Rectal smooth muscle tissue (tissue), 1 donor: ENCODE data around the gene SLC4A4.

Experiments
- H3K27ac ChIP-seq: one replicate; pipeline ENCODE4 v1.7.0; 2013; ENCODE audit warnings: low read depth, low read length, inconsistent platforms
- H3K27me3 ChIP-seq: one replicate; pipeline ENCODE4 v1.7.0; 2013; ENCODE audit warnings: low read length; ENCODE audit not compliant: control insufficient read depth, insufficient read depth
- H3K36me3 ChIP-seq: one replicate; pipeline ENCODE4 v1.7.0; 2013; ENCODE audit warnings: low read length; ENCODE audit not compliant: control insufficient read depth, insufficient read depth
- H3K4me1 ChIP-seq: one replicate; pipeline ENCODE4 v1.7.0; 2013; ENCODE audit warnings: low read length; ENCODE audit not compliant: control insufficient read depth, insufficient read depth
- H3K4me3 ChIP-seq: one replicate; pipeline ENCODE4 v1.7.0; 2013; ENCODE audit warnings: low read length
- H3K9ac ChIP-seq: one replicate; pipeline ENCODE4 v1.7.0; 2013; ENCODE audit warnings: low read length

The SLC4A4 gene

DNA sequence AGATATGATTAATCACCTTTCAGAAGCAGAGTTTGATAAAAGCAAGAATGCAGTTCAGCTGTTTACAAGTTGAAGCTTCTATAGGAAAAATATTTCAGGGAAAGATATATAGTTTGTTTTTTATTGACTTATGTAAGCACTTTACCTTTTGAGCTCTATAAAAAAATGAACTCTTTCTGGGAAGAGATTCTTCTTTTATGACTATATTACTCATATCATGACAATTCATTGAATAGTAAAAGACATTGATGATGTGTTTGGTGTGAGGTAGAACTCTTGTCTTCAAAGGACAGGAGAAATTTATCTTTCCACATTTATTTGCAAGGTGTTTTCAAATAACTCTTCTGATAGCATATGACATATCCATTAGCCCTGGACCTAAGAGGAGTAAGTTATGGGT, 156.6 kb downstream of the SLC4A4 start:
- Histone ChIP-seq H3K4me3 (no peak overlapping the region), H3K9ac (no peak overlapping the region), H3K27ac (no peak overlapping the region), H3K36me3 (no peaks in the 10 kb centered on the region), H3K27me3 (no peaks in the 10 kb centered on the region), H3K4me1 (no peaks in the 10 kb centered on the region)

DNA sequence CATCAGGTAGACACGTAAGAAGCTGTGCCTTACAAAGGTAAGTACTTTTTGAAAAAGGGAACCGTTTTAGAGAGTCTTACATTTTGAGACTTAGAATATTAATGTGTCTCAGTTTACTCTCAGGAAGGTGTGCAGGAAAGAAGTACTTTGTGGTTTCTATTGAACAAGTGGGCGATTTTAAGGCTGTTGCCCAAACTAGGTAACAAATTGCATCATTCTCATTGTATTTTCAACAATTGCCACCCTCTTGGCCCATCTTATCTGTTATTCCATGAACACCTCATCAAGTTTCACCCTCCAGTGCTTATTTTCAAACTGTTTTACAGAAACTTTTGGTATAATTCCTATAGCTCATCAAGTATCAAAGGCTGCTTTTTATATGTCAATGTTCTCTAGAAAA, 158.3 kb downstream of the SLC4A4 start:
- no peak overlapping the region for H3K27ac ChIP-seq
- no peaks in the 10 kb centered on the region for H3K4me1 ChIP-seq

DNA sequence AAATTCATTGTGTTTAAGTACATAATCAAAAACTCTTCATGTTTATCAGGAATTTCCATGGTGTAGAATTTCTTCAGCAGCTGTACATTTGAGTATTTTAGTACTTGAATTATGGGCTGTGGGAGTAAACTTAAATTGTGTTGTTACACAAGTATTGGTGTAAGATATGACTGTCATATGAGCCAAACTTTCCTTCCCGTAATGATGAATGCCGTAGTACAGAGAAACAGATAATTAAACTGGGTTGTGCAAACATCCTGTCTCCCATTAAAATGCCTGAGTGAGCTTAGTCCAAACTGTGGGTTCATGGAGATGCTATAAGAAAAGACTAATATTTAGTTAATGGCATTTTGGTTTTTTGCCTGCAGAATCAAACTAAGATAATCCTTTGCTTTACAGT, 159.2 kb downstream of the SLC4A4 start:
- Histone ChIP-seq H3K4me3 (no peak overlapping the region), H3K27me3 (no peaks in the 10 kb centered on the region), H3K36me3 (no peaks in the 10 kb centered on the region), H3K9ac (no peak overlapping the region), H3K27ac (no peak overlapping the region), H3K4me1 (no peaks in the 10 kb centered on the region)

More for the DNA sequence above, 158.3 kb downstream of the SLC4A4 start:
- no peaks in the 10 kb centered on the region for H3K36me3 ChIP-seq
- no peak overlapping the region for H3K4me3 ChIP-seq
- H3K9ac ChIP-seq, result no peak overlapping the region
- H3K27me3 ChIP-seq, result no peaks in the 10 kb centered on the region

DNA sequence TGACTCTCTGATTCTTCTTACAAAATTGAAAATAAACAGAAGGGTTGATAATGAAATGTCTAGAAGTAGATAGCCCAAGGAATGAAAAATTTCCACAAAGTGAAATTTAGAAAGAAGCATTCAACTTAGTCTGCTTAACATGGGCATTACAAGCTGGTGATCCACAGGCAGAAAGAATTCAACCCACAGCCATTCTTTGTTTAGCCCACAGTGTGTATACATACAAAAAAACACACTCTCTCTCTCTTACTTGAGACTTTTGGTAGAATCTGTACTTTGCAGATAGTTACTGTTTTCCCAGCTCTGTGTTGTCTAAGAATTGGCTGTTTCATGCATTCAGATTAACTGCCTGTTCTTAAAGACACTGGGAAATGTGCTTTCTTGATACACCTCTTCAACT, 159.8 kb downstream of the SLC4A4 start:
- Histone ChIP-seq H3K4me3 (no peak overlapping the region), H3K36me3 (no peaks in the 10 kb centered on the region), H3K4me1 (no peaks in the 10 kb centered on the region), H3K9ac (no peak overlapping the region), H3K27me3 (no peaks in the 10 kb centered on the region), H3K27ac (no peak overlapping the region)

DNA sequence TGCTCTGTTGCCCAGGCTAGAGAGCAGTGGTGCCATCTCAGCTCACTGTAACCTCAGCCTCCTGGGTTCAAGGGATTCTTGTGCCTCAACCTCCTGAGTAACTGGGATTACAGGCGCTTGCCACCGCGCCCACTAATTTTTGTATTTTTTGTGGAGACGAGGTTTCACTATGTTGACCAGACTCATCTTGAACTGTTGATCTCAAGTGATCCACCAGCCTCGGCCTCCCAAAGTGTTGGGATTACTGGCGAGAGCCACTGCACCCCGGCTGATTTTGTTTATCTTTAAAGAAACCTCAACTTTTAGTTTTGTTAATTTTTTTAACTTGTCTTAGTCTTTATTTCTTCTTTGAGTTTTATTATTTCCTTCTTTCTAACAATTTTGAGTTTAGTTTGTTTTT, 163.2 kb downstream of the SLC4A4 start:
- Histone ChIP-seq H3K27me3 (no peaks in the 10 kb centered on the region), H3K27ac (no peak overlapping the region), H3K4me1 (no peaks in the 10 kb centered on the region), H3K9ac (no peak overlapping the region), H3K4me3 (no peak overlapping the region), H3K36me3 (no peaks in the 10 kb centered on the region)

DNA sequence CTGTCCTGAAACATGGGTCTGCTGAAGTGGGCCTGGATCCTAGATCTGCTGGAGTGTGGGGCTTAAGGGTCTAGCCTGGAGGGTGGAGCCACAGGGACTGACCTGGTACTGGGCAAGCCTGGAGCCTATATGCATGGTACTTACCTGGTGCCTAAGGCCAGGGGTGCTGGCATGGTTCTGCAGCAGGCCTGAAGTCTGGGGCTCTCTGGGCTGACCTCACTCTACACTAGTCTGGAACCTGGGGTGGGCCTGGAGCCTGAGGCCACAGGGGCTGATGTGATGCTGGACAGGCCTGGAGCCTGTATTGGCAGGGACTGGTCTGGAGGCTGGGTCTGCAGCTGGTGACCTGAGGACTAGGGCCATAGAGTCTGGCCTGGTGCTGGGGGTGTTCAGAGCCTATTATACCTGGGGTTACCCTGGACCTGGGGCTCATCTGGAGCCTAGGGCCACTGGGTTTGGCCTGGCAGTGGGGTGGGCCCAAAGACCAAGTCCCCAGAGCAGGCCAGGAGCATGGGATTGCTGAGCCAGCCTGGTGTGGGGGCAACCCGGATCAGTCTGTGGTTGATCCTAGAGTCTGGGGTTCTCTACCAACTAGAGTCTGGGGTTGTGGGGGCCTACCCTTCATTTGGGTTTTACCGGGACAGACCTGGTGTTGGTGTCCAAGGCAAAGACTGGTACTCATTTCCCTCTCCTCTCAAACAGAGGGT, 179.6 kb downstream of the SLC4A4 start:
- H3K9ac ChIP-seq, result no peak overlapping the region
- no peak overlapping the region for H3K27ac ChIP-seq
- H3K27me3 ChIP-seq, result no peaks in the 10 kb centered on the region
- H3K36me3 ChIP-seq, result no peaks in the 10 kb centered on the region
- no peak overlapping the region for H3K4me3 ChIP-seq
- no peaks in the 10 kb centered on the region for H3K4me1 ChIP-seq

DNA sequence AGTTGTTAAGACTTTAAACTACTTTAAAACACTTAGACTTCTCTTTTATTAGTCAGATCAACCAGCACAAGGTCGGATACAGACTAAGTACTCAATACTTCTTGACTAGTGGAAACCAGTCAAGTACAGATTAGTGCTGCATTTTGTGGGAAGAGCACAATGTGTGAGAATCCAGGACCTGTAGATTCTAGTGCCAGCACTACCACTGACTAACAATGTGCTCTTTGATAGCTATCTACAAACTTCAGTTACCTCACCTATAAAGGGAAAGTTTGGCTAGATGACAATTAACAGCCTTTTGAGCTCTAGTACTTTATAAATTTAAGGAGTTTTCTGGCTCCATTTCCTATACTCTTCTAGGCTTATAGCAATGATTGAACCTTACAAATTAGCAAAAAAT, 181.5 kb downstream of the SLC4A4 start:
- no peak overlapping the region for H3K4me3 ChIP-seq
- H3K36me3 ChIP-seq, result no peaks in the 10 kb centered on the region
- no peak overlapping the region for H3K27ac ChIP-seq
- no peaks in the 10 kb centered on the region for H3K4me1 ChIP-seq
- no peak overlapping the region for H3K9ac ChIP-seq
- no peaks in the 10 kb centered on the region for H3K27me3 ChIP-seq

DNA sequence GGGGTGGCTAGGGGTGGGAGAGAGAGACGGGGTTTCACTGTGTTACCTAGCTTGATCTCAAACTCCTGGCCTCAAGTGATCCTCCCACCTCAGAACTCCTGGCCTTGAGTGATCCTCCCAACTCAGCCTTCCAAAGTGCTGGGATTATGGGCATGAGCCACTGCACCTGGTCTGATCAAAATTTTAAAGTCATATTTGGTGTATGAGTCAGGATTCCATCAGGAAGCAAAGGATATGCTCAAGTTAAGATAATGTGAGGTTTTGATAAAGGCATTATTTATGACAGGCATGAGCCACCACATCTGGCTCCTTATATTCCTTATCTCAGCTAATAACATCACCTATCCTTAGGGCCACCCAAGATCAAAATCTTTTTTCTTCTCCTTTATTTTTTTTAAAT, 182.0 kb downstream of the SLC4A4 start:
- H3K9ac ChIP-seq, result no peak overlapping the region
- no peak overlapping the region for H3K27ac ChIP-seq
- H3K27me3 ChIP-seq, result no peaks in the 10 kb centered on the region
- no peak overlapping the region for H3K4me3 ChIP-seq
- H3K4me1 ChIP-seq, result no peaks in the 10 kb centered on the region
- no peaks in the 10 kb centered on the region for H3K36me3 ChIP-seq

DNA sequence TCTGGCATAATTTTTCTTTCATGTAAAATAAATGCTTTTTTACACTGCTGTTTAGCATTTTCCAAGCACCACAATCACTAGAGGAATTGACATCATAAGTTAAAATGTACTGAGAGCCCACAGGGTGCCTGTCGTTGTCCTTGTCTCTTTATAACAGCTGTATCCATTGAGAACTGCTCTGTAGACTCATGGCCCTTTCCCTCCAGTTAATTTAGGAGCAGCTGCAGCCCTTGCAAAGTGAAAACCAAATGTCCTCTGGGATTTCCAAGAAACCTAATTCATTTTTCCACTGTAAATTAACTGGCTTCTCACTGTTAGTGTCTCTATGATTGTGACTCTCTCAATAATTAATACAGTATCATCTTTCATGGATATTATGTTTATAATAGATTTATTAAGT, 185.9 kb downstream of the SLC4A4 start:
- Histone ChIP-seq H3K9ac (no peak overlapping the region), H3K4me1 (no peaks in the 10 kb centered on the region), H3K27me3 (no peaks in the 10 kb centered on the region), H3K36me3 (no peaks in the 10 kb centered on the region), H3K4me3 (no peak overlapping the region), H3K27ac (no peak overlapping the region)

DNA sequence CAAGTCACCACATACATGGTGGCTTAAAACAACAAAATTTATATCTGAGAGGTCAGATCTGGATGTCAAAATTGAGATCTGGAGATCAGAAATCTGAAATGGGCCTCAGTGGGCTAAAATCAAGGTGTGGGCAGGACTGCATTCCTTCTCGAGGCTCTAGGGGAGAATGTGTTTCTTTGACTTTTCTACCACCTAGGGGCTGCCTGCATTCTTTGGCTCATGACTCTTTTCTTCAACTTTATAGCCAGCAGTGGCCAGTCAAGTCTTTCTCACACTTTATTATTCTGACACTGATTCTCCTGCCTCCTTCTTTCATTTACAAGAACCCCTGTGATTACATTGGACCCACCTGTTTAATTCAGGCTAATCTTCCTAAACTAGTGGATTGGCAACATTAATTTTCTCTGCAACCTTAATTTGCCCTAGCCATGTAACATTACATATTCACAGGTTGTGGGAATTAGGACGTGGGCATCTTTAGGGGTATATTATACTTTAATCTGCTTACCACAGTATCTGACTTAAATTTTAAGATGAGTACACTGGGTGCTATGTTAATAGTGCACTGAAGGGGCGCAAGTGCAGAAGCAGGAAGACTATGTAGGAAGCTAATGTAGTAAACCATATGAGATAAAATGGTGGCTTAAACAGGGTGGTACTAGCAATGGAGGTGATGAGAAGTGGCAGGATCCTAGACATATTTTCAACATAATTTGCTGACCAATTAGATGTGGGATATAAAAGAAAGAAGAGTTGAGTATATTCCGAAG, 188.0 kb downstream of the SLC4A4 start:
- Histone ChIP-seq H3K27ac (no peak overlapping the region), H3K4me1 (no peaks in the 10 kb centered on the region), H3K9ac (no peak overlapping the region), H3K36me3 (no peaks in the 10 kb centered on the region), H3K27me3 (no peaks in the 10 kb centered on the region), H3K4me3 (no peak overlapping the region)

DNA sequence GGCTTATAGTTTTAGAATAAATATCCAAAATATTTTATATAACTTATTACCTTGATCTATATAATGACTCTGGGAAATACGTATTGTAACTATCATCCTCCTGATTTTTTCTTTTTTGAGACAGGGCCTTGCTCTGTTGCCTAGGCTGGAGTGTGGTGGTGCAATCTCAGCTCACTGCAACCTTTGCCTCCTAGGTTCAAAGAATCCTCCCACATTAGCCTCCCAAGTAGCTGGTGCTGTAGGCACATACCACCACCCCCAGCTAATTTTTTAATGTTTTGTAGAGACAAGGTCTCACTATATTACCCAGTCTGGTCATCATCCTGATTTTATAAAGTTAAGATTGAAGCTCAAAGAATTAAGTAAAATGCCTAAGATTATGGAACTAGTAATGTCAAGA, 193.6 kb downstream of the SLC4A4 start:
- H3K9ac ChIP-seq, result no peak overlapping the region
- no peak overlapping the region for H3K4me3 ChIP-seq
- no peak overlapping the region for H3K27ac ChIP-seq
- H3K36me3 ChIP-seq, result no peaks in the 10 kb centered on the region
- H3K4me1 ChIP-seq, result no peaks in the 10 kb centered on the region
- H3K27me3 ChIP-seq, result no peaks in the 10 kb centered on the region

DNA sequence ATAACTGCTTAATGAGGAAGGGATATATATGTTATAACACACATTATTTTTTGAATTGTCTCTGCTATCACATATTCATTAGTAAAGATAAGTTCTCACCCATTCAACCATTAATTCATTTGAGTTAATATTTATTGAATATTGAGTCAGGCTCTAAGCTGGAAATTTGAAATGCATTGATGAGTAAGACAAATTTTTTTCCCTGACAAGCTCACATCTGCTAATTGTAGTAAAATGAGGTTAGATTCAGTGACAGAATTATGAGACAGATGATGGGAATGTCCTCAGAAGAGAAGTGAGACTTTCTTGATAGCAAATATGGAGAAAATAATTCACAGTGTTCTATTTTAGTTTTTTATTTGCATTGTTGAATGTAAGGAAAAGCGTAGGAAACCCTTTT, 194.3 kb downstream of the SLC4A4 start:
- Histone ChIP-seq H3K27ac (no peak overlapping the region), H3K4me3 (no peak overlapping the region), H3K4me1 (no peaks in the 10 kb centered on the region), H3K27me3 (no peaks in the 10 kb centered on the region), H3K36me3 (no peaks in the 10 kb centered on the region), H3K9ac (no peak overlapping the region)

DNA sequence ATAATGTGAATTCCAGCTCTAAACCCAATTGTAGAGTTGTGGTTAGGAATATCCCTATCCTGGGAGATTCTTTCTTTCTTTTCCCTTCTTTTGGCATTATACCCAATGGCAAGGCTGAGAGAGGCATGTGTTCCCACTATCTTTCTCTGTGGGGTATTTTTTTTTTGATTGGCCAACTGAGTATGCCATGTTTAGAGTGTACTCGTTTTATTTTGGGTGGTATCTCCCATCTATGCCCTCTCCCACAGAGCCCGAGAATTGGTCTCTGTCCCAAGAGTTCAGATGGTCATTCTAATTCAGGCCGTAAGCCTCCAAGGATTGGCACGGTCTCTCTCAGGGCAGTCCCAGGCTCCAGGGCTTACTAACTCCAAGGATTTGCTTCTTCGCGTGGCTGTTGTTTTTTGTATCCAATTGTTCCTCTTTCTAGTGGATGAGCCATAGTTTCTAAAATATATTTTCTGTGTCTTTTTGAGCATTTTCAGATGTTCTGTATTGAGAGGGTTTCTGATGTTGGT, 198.8 kb downstream of the SLC4A4 start:
- no peaks in the 10 kb centered on the region for H3K36me3 ChIP-seq
- H3K27me3 ChIP-seq, result no peaks in the 10 kb centered on the region
- no peak overlapping the region for H3K4me3 ChIP-seq
- H3K27ac ChIP-seq, result no peak overlapping the region
- no peaks in the 10 kb centered on the region for H3K4me1 ChIP-seq
- H3K9ac ChIP-seq, result no peak overlapping the region
